ENCODE data around the gene SERPINE3. TPM values are rescaled to one million over a fixed set of nuclear protein-coding genes. Genes with fewer than 3 reads are reported as not detected.

Gene SERPINE3
- total and polyA plus RNA-seq, 2 of the 4 experiments (the other 2 are of a cell fraction), result not detected

- intact Hi-C loops (cut with micrococcal nuclease), result no loop called here
- ATAC-seq (ENCODE audit: low read depth), result no peak
- TF ChIP-seq USF2 (IDR thresholded peaks at IDR 0.05; ENCODE audit: low read depth, low read length) (no peak), BHLHE40 (IDR thresholded peaks at IDR 0.05; ENCODE audit: low read depth, low read length) (no peak), NFE2L2 (IDR thresholded peaks at IDR 0.05; ENCODE audit: low read depth, low read length) (no peak), CHD1 (IDR thresholded peaks at IDR 0.05; ENCODE audit: low read depth, low read length) (no peak), RCOR1 (IDR thresholded peaks at IDR 0.05; ENCODE audit: insufficient replicate concordance, low read length) (no peak), SMC3 (IDR thresholded peaks at IDR 0.05; ENCODE audit: low read depth, low read length) (no peak), POLR2A (IDR thresholded peaks at IDR 0.05; ENCODE audit: low read depth, low read length) (no peak)
- TF ChIP-seq, protein P1, sequence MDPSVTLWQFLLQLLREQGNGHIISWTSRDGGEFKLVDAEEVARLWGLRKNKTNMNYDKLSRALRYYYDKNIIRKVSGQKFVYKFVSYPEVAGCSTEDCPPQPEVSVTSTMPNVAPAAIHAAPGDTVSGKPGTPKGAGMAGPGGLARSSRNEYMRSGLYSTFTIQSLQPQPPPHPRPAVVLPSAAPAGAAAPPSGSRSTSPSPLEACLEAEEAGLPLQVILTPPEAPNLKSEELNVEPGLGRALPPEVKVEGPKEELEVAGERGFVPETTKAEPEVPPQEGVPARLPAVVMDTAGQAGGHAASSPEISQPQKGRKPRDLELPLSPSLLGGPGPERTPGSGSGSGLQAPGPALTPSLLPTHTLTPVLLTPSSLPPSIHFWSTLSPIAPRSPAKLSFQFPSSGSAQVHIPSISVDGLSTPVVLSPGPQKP (IDR thresholded peaks at IDR 0.05; ENCODE audit: borderline replicate concordance, low read depth, low read length), result no peak
These were observed 24.1 kb downstream of the SERPINE3 start for GRCh38 chr13:51363625-51364024.

More at GRCh38 chr13:51363625-51364024, 24.1 kb downstream of the SERPINE3 start:
- Histone ChIP-seq H2BK5ac (ENCODE audit: low read depth, low read length, poor library complexity, severe bottlenecking) (no peak overlapping the region), H3K4me1 (ENCODE audit: control insufficient read depth, insufficient read depth, low read length) (no peaks in the 10 kb centered on the region; the same call in 1 of the 2 replicates), H2BK20ac (ENCODE audit: low read depth, low read length) (no peak overlapping the region), H2AK9ac (replicated peaks; ENCODE audit: low read depth, low read length, poor library complexity) (no peak overlapping the region), H3K9me1 (ENCODE audit: insufficient read depth, low read length) (no peaks in the 10 kb centered on the region), H3K4me3 (ENCODE audit: insufficient read depth, low read depth, low read length) (no peak overlapping the region), H4K8ac (ENCODE audit: low read depth in 2 of 2, low read length in 2 of 2) (no peak overlapping the region), H3K27ac (ENCODE audit: insufficient read depth, low read length) (no peak overlapping the region), H3K18ac (ENCODE audit: low read depth, low read length) (no peak overlapping the region), H3K79me1 (ENCODE audit: low read depth in 1 of 2, low read length in 2 of 2) (0 out of 4 replicates have a peak, but pooled peaks cover 0 to 2% of the 10 kb centered on the region in 2 experiments), H3K4me2 (ENCODE audit: low read depth, low read length) (no peak overlapping the region), H2AK5ac (ENCODE audit: low read depth, low read length) (no peak overlapping the region), H4K91ac (ENCODE audit: insufficient read depth, low read depth, low read length) (no peak overlapping the region), H4K5ac (ENCODE audit: low read depth, low read length) (no peak overlapping the region), H2BK15ac (ENCODE audit: low read depth, low read length) (no peak overlapping the region), H3K27me3 (ENCODE audit: control insufficient read depth, insufficient read depth, low read length) (no peaks in the 10 kb centered on the region), H2AFZ (replicated peaks; ENCODE audit: low read length, poor library complexity) (no peak overlapping the region), H3K9ac (ENCODE audit: low read depth, low read length) (no peak overlapping the region), H2BK120ac (ENCODE audit: low read depth, low read length) (no peak overlapping the region), H3K14ac (replicated peaks; ENCODE audit: low read depth, low read length) (no peak overlapping the region), H4K20me1 (ENCODE audit: insufficient read depth, low read length) (no peaks in the 10 kb centered on the region; the same call in 1 of the 2 replicates), H3K36me3 (ENCODE audit: control insufficient read depth, insufficient read depth, low read length) (peaks cover 16% of the 10 kb centered on the region), H3K56ac (ENCODE audit: extremely low read depth, insufficient read depth, low read length) (no peak overlapping the region), H3K23ac (ENCODE audit: low read depth, low read length) (no peak overlapping the region), H3K9me3 (ENCODE audit: control insufficient read depth, insufficient read depth, low read length) (no peaks in the 10 kb centered on the region), H3K4ac (ENCODE audit: low read depth, low read length) (no peak overlapping the region)
- ChIA-PET POLR2A (ENCODE audit: unreplicated experiment) (no interaction called here), CTCF (no interaction called here)
- DNase-seq, result no peak
- dilution Hi-C loops (cut with HindIII; ENCODE audit: low sequenced_read_pairs, unreplicated experiment) (no loop called here), in situ Hi-C loops (cut with MboI; ENCODE audit: low sequenced_read_pairs) (no loop called here)
- no TSS peak for BruUV-seq (replicated peaks)
